ENCODE data around the gene TPR.
"Not testable (repeated sequence)": the region's sequence is repeated elsewhere in the genome, so short reads cannot be mapped to it uniquely, and the experiment has no call there.

The TPR gene

GRCh38 chr1:186375152-186375928 lies at the start of gene TPR, which contains the start of gene ODR4:
Gene TPR (minus strand): TSS chr1:186375253. CDS start chr1:186375028, 225 bp downstream.
Gene ODR4 (plus strand): TSS chr1:186375838. CDS start chr1:186379786, 3,948 bp downstream.
- peak; percentile 99 for DNase-seq

- no peak for DNase-seq
These were observed 49.5 kb upstream of the TPR start for GRCh38 chr1:186424539-186424938.

- DNase-seq, result no peak
These were observed 46.4 kb upstream of the TPR start for GRCh38 chr1:186421446-186421845.

- no peak for DNase-seq
These were observed 45.9 kb upstream of the TPR start for GRCh38 chr1:186420923-186421322.

GRCh38 chr1:186420311-186420710 lies 45.3 kb upstream of the TPR start:
- DNase-seq, result no peak

GRCh38 chr1:186418503-186418902 lies 43.5 kb upstream of the TPR start:
- no peak for DNase-seq

- DNase-seq, result no peak
These were observed 38.3 kb upstream of the TPR start for GRCh38 chr1:186413319-186413718.

- DNase-seq, result no peak
These were observed 34.0 kb upstream of the TPR start for GRCh38 chr1:186409091-186409490.

GRCh38 chr1:186404454-186405051 lies 29.5 kb upstream of the TPR start:
- DNase-seq, result peak; percentile 55

- no peak for DNase-seq
These were observed 28.6 kb upstream of the TPR start for GRCh38 chr1:186403632-186404031.

- not testable (repeated sequence) for DNase-seq
These were observed 26.4 kb upstream of the TPR start for GRCh38 chr1:186401446-186401845.

- DNase-seq, result not testable (repeated sequence)
These were observed 17.7 kb upstream of the TPR start for GRCh38 chr1:186392711-186393110.

GRCh38 chr1:186391841-186392240 lies 16.8 kb upstream of the TPR start:
- DNase-seq, result no peak

GRCh38 chr1:186390925-186391324 lies 15.9 kb upstream of the TPR start:
- DNase-seq, result no peak

GRCh38 chr1:186386725-186387383 lies 11.8 kb upstream of the TPR start:
- DNase-seq, result no peak

GRCh38 chr1:186375929-186376319 lies 871 bp upstream of the TPR start:
- DNase-seq, result no peak

- DNase-seq, result no peak
These were observed 526 bp downstream of the TPR start for GRCh38 chr1:186374303-186375151.

- DNase-seq, result not testable (repeated sequence)
These were observed 27.0 kb downstream of the TPR start for GRCh38 chr1:186347837-186348691.

GRCh38 chr1:186340772-186341171 lies 34.3 kb downstream of the TPR start:
- no peak for DNase-seq

GRCh38 chr1:186337554-186337953 lies 37.5 kb downstream of the TPR start:
- no peak for DNase-seq

- DNase-seq, result no peak
These were observed 44.3 kb downstream of the TPR start for GRCh38 chr1:186330758-186331157.

- no peak for DNase-seq
These were observed 47.7 kb downstream of the TPR start for GRCh38 chr1:186327331-186327730.

All from NCI-H2081 treated with DMSO at 0.1 percent for 48 hours (cell line).